GM12875 (cell line): ENCODE data around the gene UNC5B.
A peak's percentile ranks its signal among the peaks of the same experiment; 100 is the strongest.

Experiments
- H3K4me3 ChIP-seq: one replicate; pipeline ENCODE4 v1.5.1; 2011; ENCODE audit warnings: low read depth, low read length, control low read depth
- CTCF ChIP-seq: IDR thresholded peaks from 2 replicates; pipeline ENCODE4 v1.5.1; 2011; ENCODE audit warnings: low read depth, mild to moderate bottlenecking, control low read depth, inconsistent platforms, low read length, moderate library complexity, borderline replicate concordance; ENCODE audit not compliant: insufficient read depth

Gene UNC5B

GRCh38 chr10:71212318-71213126 is at the start of gene UNC5B:
Gene UNC5B (plus strand): TSS chr10:71212570. CDS start chr10:71212986, 416 bp downstream.
- 0 out of 2 replicates have a peak, but pooled peaks have one; percentile 21 for TF ChIP-seq CTCF
- no peak within 1 kb of the TSS for H3K4me3 ChIP-seq

GRCh38 chr10:71173466-71173865 is 38.9 kb upstream of the UNC5B start:
- TF ChIP-seq CTCF, result no peak
- H3K4me3 ChIP-seq, result no peak overlapping the region

GRCh38 chr10:71176661-71177060 is 35.7 kb upstream of the UNC5B start:
- no peak for TF ChIP-seq CTCF
- no peak overlapping the region for H3K4me3 ChIP-seq

- TF ChIP-seq CTCF, result no peak
- H3K4me3 ChIP-seq, result no peak overlapping the region
Observed at GRCh38 chr10:71177651-71178199, 34.6 kb upstream of the UNC5B start.

- no peak overlapping the region for H3K4me3 ChIP-seq
- no peak for TF ChIP-seq CTCF
Observed at GRCh38 chr10:71178880-71179279, 33.5 kb upstream of the UNC5B start.

- no peak overlapping the region for H3K4me3 ChIP-seq
- no peak for TF ChIP-seq CTCF
Observed at GRCh38 chr10:71179382-71179781, 33.0 kb upstream of the UNC5B start.

- no peak for TF ChIP-seq CTCF
- H3K4me3 ChIP-seq, result no peak overlapping the region
Observed at GRCh38 chr10:71184421-71184820, 27.9 kb upstream of the UNC5B start.
